IMR-90 (cell line): ENCODE results near the gene CANT1. TPM values are rescaled to one million over a fixed set of nuclear protein-coding genes. Genes with fewer than 3 reads are reported as not detected.

ENCODE experiments used
- ATAC-seq: fragments of 200-7000 bp; cut with Tn5 transposase; 2 replicates; pipeline ENCODE4 v1.9.1; 2020; ENCODE audit warnings: low read depth, mild to moderate bottlenecking, moderate library complexity
- BruUV-seq: library from RNA; stranded (reverse); fragments of 400-500 nt; replicated peaks from 2 replicates; lab custom pipeline; 2021; lab: Mats Ljungman, UMichigan
- CTCF ChIA-PET: fragments of 300-600 bp; formaldehyde crosslinking; extraction: SDS; loops from one replicate; lab custom pipeline; 2021; ENCODE audit warnings: antibody characterized with exemption; lab: Yijun Ruan, JAX
- POLR2A ChIA-PET: fragments of 300-600 bp; sonication (Branson Sonifier 250); formaldehyde crosslinking; loops from one replicate; lab custom pipeline; 2022; ENCODE audit warnings: antibody characterized with exemption; ENCODE audit not compliant: unreplicated experiment; lab: Charles Lee
- DNase-seq: peaks from one replicate; pipeline ENCODE4 v3.0.0; 2013
- H2AFZ ChIP-seq: replicated peaks from 2 replicates; pipeline ENCODE3; 2013; ENCODE audit warnings: low read length, mild to moderate bottlenecking; ENCODE audit not compliant: poor library complexity
- H2AK5ac ChIP-seq: 2 replicates; pipeline ENCODE4 v1.6.1; 2013; ENCODE audit warnings: low read depth, low read length, inconsistent platforms
- H2AK9ac ChIP-seq: replicated peaks from 2 replicates; pipeline ENCODE3; 2013; ENCODE audit warnings: mild to moderate bottlenecking, low read depth, low read length, moderate library complexity; ENCODE audit not compliant: poor library complexity
- H2BK120ac ChIP-seq: 2 replicates; pipeline ENCODE4 v1.6.1; 2013; ENCODE audit warnings: low read depth, low read length, inconsistent platforms
- H2BK15ac ChIP-seq: 3 replicates; pipeline ENCODE4 v1.6.1; 2013; ENCODE audit warnings: low read depth, low read length, inconsistent platforms
- H2BK20ac ChIP-seq: 2 replicates; pipeline ENCODE4 v1.6.1; 2013; ENCODE audit warnings: low read depth, mild to moderate bottlenecking, inconsistent platforms, low read length, moderate library complexity
- H2BK5ac ChIP-seq: 2 replicates; pipeline ENCODE4 v1.6.1; 2013; ENCODE audit warnings: mild to moderate bottlenecking, low read depth, low read length, inconsistent platforms; ENCODE audit not compliant: poor library complexity, severe bottlenecking
- H3K14ac ChIP-seq: replicated peaks from 2 replicates; pipeline ENCODE4 v1.6.1; 2013; ENCODE audit warnings: low read depth, low read length, inconsistent platforms
- H3K18ac ChIP-seq: 2 replicates; pipeline ENCODE4 v1.6.1; 2013; ENCODE audit warnings: low read depth, low read length, control low read depth
- H3K23ac ChIP-seq: 2 replicates; pipeline ENCODE4 v1.6.1; 2013; ENCODE audit warnings: low read depth, low read length, inconsistent platforms
- H3K27ac ChIP-seq: 2 replicates; pipeline ENCODE4 v1.5.1; 2013; ENCODE audit warnings: mild to moderate bottlenecking, control low read depth, low read length; ENCODE audit not compliant: insufficient read depth
- H3K27me3 ChIP-seq: 2 replicates; pipeline ENCODE4 v1.6.1; 2013; ENCODE audit warnings: low read length; ENCODE audit not compliant: control insufficient read depth, insufficient read depth
- H3K36me3 ChIP-seq: 2 replicates; pipeline ENCODE4 v1.6.1; 2013; ENCODE audit warnings: low read length, mixed read lengths; ENCODE audit not compliant: control insufficient read depth, insufficient read depth
- H3K4ac ChIP-seq: 2 replicates; pipeline ENCODE4 v1.6.1; 2013; ENCODE audit warnings: low read depth, low read length, inconsistent platforms
- H3K4me1 ChIP-seq: 2 replicates; pipeline ENCODE4 v1.6.1; 2013; ENCODE audit warnings: low read length, mixed read lengths; ENCODE audit not compliant: control insufficient read depth, insufficient read depth
- H3K4me2 ChIP-seq: 2 replicates; pipeline ENCODE4 v1.6.1; 2013; ENCODE audit warnings: low read depth, mild to moderate bottlenecking, control low read depth, low read length, moderate library complexity
- H3K4me3 ChIP-seq: 2 replicates; pipeline ENCODE4 v1.5.1; 2013; ENCODE audit warnings: low read depth, mild to moderate bottlenecking, control low read depth, low read length, moderate library complexity; ENCODE audit not compliant: insufficient read depth
- H3K56ac ChIP-seq: 2 replicates; pipeline ENCODE4 v1.6.1; 2013; ENCODE audit warnings: low read length, inconsistent platforms; ENCODE audit not compliant: insufficient read depth; ENCODE audit errors: extremely low read depth
- H3K79me1 ChIP-seq, 2 experiments: 2 replicates each; pipeline ENCODE4 v1.6.1; 2013; ENCODE audit warnings: low read length in 2 of 2, inconsistent platforms in 1 of 2, low read depth in 1 of 2
- H3K9ac ChIP-seq: 2 replicates; pipeline ENCODE4 v1.6.1; 2013; ENCODE audit warnings: low read depth, low read length, control low read depth
- H3K9me1 ChIP-seq: 2 replicates; pipeline ENCODE4 v1.6.1; 2013; ENCODE audit warnings: low read length, inconsistent platforms; ENCODE audit not compliant: insufficient read depth
- H3K9me3 ChIP-seq: 2 replicates; pipeline ENCODE4 v1.6.1; 2013; ENCODE audit warnings: low read length; ENCODE audit not compliant: control insufficient read depth, insufficient read depth
- H4K20me1 ChIP-seq: 2 replicates; pipeline ENCODE4 v1.6.1; 2013; ENCODE audit warnings: low read length, inconsistent platforms; ENCODE audit not compliant: insufficient read depth
- H4K5ac ChIP-seq: 2 replicates; pipeline ENCODE4 v1.6.1; 2013; ENCODE audit warnings: mild to moderate bottlenecking, low read depth, low read length, control low read depth
- H4K8ac ChIP-seq, 2 experiments: 2 replicates each; pipeline ENCODE4 v1.6.1; 2013; ENCODE audit warnings: low read depth in 2 of 2, low read length in 2 of 2, control low read depth in 1 of 2, inconsistent platforms in 1 of 2
- H4K91ac ChIP-seq: 2 replicates; pipeline ENCODE4 v1.6.1; 2013; ENCODE audit warnings: low read depth, low read length, inconsistent platforms; ENCODE audit not compliant: insufficient read depth
- ELK1 ChIP-seq: fragments of 150-350 bp; IDR thresholded peaks from 2 replicates; pipeline ENCODE4 v1.6.1; 2016; ENCODE audit warnings: low read depth, mild to moderate bottlenecking, low read length, moderate library complexity, borderline replicate concordance
- FOS ChIP-seq: fragments of 150-350 bp; IDR thresholded peaks from 2 replicates; pipeline ENCODE4 v1.6.1; 2016; ENCODE audit warnings: low read depth, low read length
- NFE2L2 ChIP-seq: fragments of 150-350 bp; IDR thresholded peaks from 2 replicates; pipeline ENCODE4 v1.6.1; 2016; ENCODE audit warnings: low read depth, mild to moderate bottlenecking, low read length
- RAD21 ChIP-seq: IDR thresholded peaks from 2 replicates; pipeline ENCODE4 v1.6.1; 2012; ENCODE audit warnings: low read length, improper control_type of control experiment
- WGBS, 2 experiments: methylation state at CpG; one replicate each; pipeline versions ENCODE4 v1.1.5 to v1.1.7; 2013; ENCODE audit warnings: missing lambda C conversion rate in 2 of 2; ENCODE audit not compliant: insufficient read length in 1 of 2; ENCODE audit errors: extremely low coverage in 2 of 2; 5-methylcytosine and 5-hydroxymethylcytosine counted together
- dilution Hi-C: fragments of 300-500 bp; cut with HindIII; formaldehyde crosslinking; loops from one replicate; pipeline ENCODE4 v1.14.3; 2018; ENCODE audit warnings: low sequenced_read_pairs; ENCODE audit not compliant: unreplicated experiment
- in situ Hi-C: fragments of 300-500 bp; cut with MboI; formaldehyde crosslinking; loops from 3 replicates; pipeline ENCODE4 v1.14.3; 2019; ENCODE audit warnings: low sequenced_read_pairs, inconsistent platforms, mixed read lengths
- intact Hi-C: fragments of 100-400 bp; cut with micrococcal nuclease; formaldehyde crosslinking; loops from 2 replicates; pipeline ENCODE4 v1.10.0; 2022
- polyA plus RNA-seq, 3 experiments: library from polyadenylated mRNA; depleted of rRNA; stranded (reverse); fragments of >200 nt; gene quantifications; 2 replicates each; pipeline ENCODE4 v1.2.3, GENCODE V29; 2012; ENCODE audit warnings: low replicate concordance in 1 of 3
- total RNA-seq: library from RNA; depleted of rRNA; stranded (reverse); fragments of >200 nt; gene quantifications from 2 replicates; pipeline ENCODE4 v1.2.3, GENCODE V29; 2012

The CANT1 gene
- total and polyA plus RNA-seq, 2 of the 4 experiments (the other 2 are of a cell fraction) = 51.8 to 73.4 TPM

- no TSS peak for BruUV-seq
- Histone ChIP-seq H3K27ac (no peak overlapping the region), H3K56ac (no peak overlapping the region), H2BK5ac (no peak overlapping the region), H3K4ac (peak overlapping the region; percentile 38; the same call in 1 of the 2 replicates), H3K4me2 (no peak overlapping the region), H3K23ac (no peak overlapping the region; the same call in 1 of the 2 replicates), H2BK120ac (0 out of 2 replicates have a peak overlapping the region, but pooled peaks have one; percentile 34), H3K9ac (no peak overlapping the region), H3K9me1 (peaks cover 16% of the 10 kb centered on the region), H3K4me3 (no peak overlapping the region), H4K8ac (no peak overlapping the region), H2AFZ (peak overlapping the region; percentile 47), H3K79me1 (0 out of 4 replicates have a peak, but pooled peaks cover 0 to 5% of the 10 kb centered on the region in 2 experiments), H3K18ac (no peak overlapping the region), H3K36me3 (no peaks in the 10 kb centered on the region), H3K4me1 (peaks cover 8% of the 10 kb centered on the region), H3K27me3 (no peaks in the 10 kb centered on the region; the same call in 1 of the 2 replicates), H3K9me3 (no peaks in the 10 kb centered on the region), H2BK15ac (no peak overlapping the region), H2BK20ac (no peak overlapping the region), H2AK9ac (peak overlapping the region; percentile 82), H4K20me1 (no peaks in the 10 kb centered on the region; the same call in 1 of the 2 replicates), H2AK5ac (peak overlapping the region; percentile 30), H4K5ac (no peak overlapping the region), H3K14ac (no peak overlapping the region), H4K91ac (no peak overlapping the region)
- CTCF ChIA-PET = interaction anchor here (0.8 to 1.6 kb wide), 3 partner anchors 19 to 23 kb away, joined by 3 to 9 read pairs (median 3); no protein-coding TSS in a partner anchor
- no peak for TF ChIP-seq RAD21
- TF ChIP-seq FOS = no peak
- no peak for TF ChIP-seq NFE2L2
- no peak for TF ChIP-seq ELK1
- 80% methylated on average over 3 of the region's 29 CpGs; no CpG with 5 or more reads in 1 of the 2 experiments for WGBS, 2 experiments
- POLR2A ChIA-PET = no interaction called here
- in situ Hi-C loops (no loop called here), intact Hi-C loops (loop anchor here (1.0 kb wide), 1 partner anchor 23 kb away; no protein-coding TSS in a partner anchor), dilution Hi-C loops (no loop called here)
- DNase-seq = peak; percentile 37
- ATAC-seq = no peak
Measured at GRCh38 chr17:79041723-79042420, 32.3 kb upstream of the CANT1 start.
